NCI-H146 (cell line): ENCODE data around the gene CIB2.
A peak's percentile ranks its signal among the peaks of the same experiment; 100 is the strongest.

ENCODE experiments used
- DNase-seq: peaks from one replicate; lab custom pipeline; 2025; lab: John Stamatoyannopoulos, UW

Gene CIB2

GRCh38 chr15:78083687-78084448, 47.4 kb downstream of the CIB2 start:
- no peak for DNase-seq

- DNase-seq, result no peak
Measured at GRCh38 chr15:78083186-78083585, 48.1 kb downstream of the CIB2 start.

GRCh38 chr15:78082743-78083110, 48.5 kb downstream of the CIB2 start:
- DNase-seq, result no peak

GRCh38 chr15:78082106-78082742, 49.0 kb downstream of the CIB2 start:
- no peak for DNase-seq

- no peak for DNase-seq
Measured at GRCh38 chr15:78080088-78080460, 51.2 kb downstream of the CIB2 start.

- no peak for DNase-seq
Measured at GRCh38 chr15:78079298-78080087, 51.8 kb downstream of the CIB2 start.

- peak; percentile 37 for DNase-seq
Measured at GRCh38 chr15:78077871-78078210, 53.4 kb downstream of the CIB2 start.

GRCh38 chr15:78077053-78077870, 54.0 kb downstream of the CIB2 start, which contains the start of gene TBC1D2B:
TBC1D2B (minus strand) TSS chr15:78077711; CDS start chr15:78077652, 59 bp downstream.
- DNase-seq, result peak; percentile 69

GRCh38 chr15:78076231-78077052, 54.8 kb downstream of the CIB2 start:
- DNase-seq, result peak; percentile 28

- peak; percentile 28 for DNase-seq
Measured at GRCh38 chr15:78075490-78076230, 55.6 kb downstream of the CIB2 start.

- no peak for DNase-seq
Measured at GRCh38 chr15:78073046-78073787, 58.0 kb downstream of the CIB2 start.

GRCh38 chr15:78072080-78072892, 59.0 kb downstream of the CIB2 start:
- no peak for DNase-seq

GRCh38 chr15:78071383-78071782, 59.9 kb downstream of the CIB2 start:
- DNase-seq, result no peak

GRCh38 chr15:78070049-78070700, 61.1 kb downstream of the CIB2 start:
- no peak for DNase-seq

- no peak for DNase-seq
Measured at GRCh38 chr15:78069462-78070029, 61.7 kb downstream of the CIB2 start.

GRCh38 chr15:78069052-78069414, 62.2 kb downstream of the CIB2 start:
- no peak for DNase-seq

GRCh38 chr15:78067328-78068228, 63.7 kb downstream of the CIB2 start:
- no peak for DNase-seq
